Mesodermal cell (in vitro differentiated cells): ENCODE results near the gene ANKDD1B.
"Not testable (repeated sequence)": the region's sequence is repeated elsewhere in the genome, so short reads cannot be mapped to it uniquely, and the experiment has no call there.

Experiments used
- H3K27ac ChIP-seq: 2 replicates; pipeline ENCODE4 v1.7.0; 2013; ENCODE audit warnings: mild to moderate bottlenecking, low read depth, low read length, moderate library complexity; ENCODE audit not compliant: severe bottlenecking
- H3K36me3 ChIP-seq: 2 replicates; pipeline ENCODE4 v1.7.1; 2013; ENCODE audit warnings: mild to moderate bottlenecking, low read length, moderate library complexity; ENCODE audit not compliant: control insufficient read depth, insufficient read depth
- H3K4me1 ChIP-seq: one replicate; pipeline ENCODE4 v1.7.1; 2013; ENCODE audit warnings: mild to moderate bottlenecking, low read length; ENCODE audit not compliant: insufficient read depth, control insufficient read depth, poor library complexity, severe bottlenecking
- H3K4me3 ChIP-seq: 2 replicates; pipeline ENCODE4 v1.7.0; 2013; ENCODE audit warnings: low read length, control low read depth, mild to moderate bottlenecking; ENCODE audit not compliant: insufficient read depth, poor library complexity, severe bottlenecking; ENCODE audit errors: extremely low read depth
- H3K9me3 ChIP-seq: 2 replicates; pipeline ENCODE4 v1.7.1; 2013; ENCODE audit warnings: mild to moderate bottlenecking, low read length, moderate library complexity; ENCODE audit not compliant: control insufficient read depth
- WGBS, 2 experiments: methylation state at CpG; one replicate each; pipeline ENCODE4 v1.1.5; 2013; ENCODE audit warnings: missing lambda C conversion rate in 2 of 2; ENCODE audit not compliant: insufficient coverage in 2 of 2; 5-methylcytosine and 5-hydroxymethylcytosine counted together

The ANKDD1B gene

GRCh38 chr5:75677607-75678006 lies 66.4 kb downstream of the ANKDD1B start:
- no peaks in the 10 kb centered on the region for H3K4me1 ChIP-seq
- peaks cover 17% of the 10 kb centered on the region for H3K36me3 ChIP-seq
- H3K9me3 ChIP-seq, result no peaks in the 10 kb centered on the region
- H3K4me3 ChIP-seq, result no peak overlapping the region
- H3K27ac ChIP-seq, result no peak overlapping the region
- 60% methylated on average over 1 of the region's 1 CpG; no CpG with 5 or more reads in 1 of the 2 experiments for WGBS, 2 experiments

- no peak overlapping the region for H3K27ac ChIP-seq
- H3K9me3 ChIP-seq, result no peaks in the 10 kb centered on the region
- peaks cover 13% of the 10 kb centered on the region for H3K36me3 ChIP-seq
- H3K4me1 ChIP-seq, result no peaks in the 10 kb centered on the region
- no peak overlapping the region for H3K4me3 ChIP-seq
- WGBS, 2 experiments, result 88 to 93% methylated on average over 2 of the region's 3 CpGs
Measured at GRCh38 chr5:75678155-75678554, 66.9 kb downstream of the ANKDD1B start.

GRCh38 chr5:75681125-75681830 lies 70.0 kb downstream of the ANKDD1B start:
- H3K27ac ChIP-seq, result no peak overlapping the region
- WGBS, 2 experiments, result 80% methylated on average over 1 of the region's 2 CpGs; no CpG with 5 or more reads in 1 of the 2 experiments
- no peaks in the 10 kb centered on the region for H3K4me1 ChIP-seq
- no peak overlapping the region for H3K4me3 ChIP-seq
- peaks cover 3% of the 10 kb centered on the region for H3K36me3 ChIP-seq
- H3K9me3 ChIP-seq, result no peaks in the 10 kb centered on the region

- no peak overlapping the region for H3K27ac ChIP-seq
- no peak overlapping the region for H3K4me3 ChIP-seq
- H3K9me3 ChIP-seq, result no peaks in the 10 kb centered on the region
- H3K4me1 ChIP-seq, result no peaks in the 10 kb centered on the region
- H3K36me3 ChIP-seq, result peaks cover 17% of the 10 kb centered on the region
- 95 to 99% methylated on average over 10 of the region's 11 CpGs for WGBS, 2 experiments
Measured at GRCh38 chr5:75685141-75685540, 73.9 kb downstream of the ANKDD1B start.

- H3K36me3 ChIP-seq, result peaks cover 25% of the 10 kb centered on the region
- no peak overlapping the region for H3K4me3 ChIP-seq
- H3K4me1 ChIP-seq, result no peaks in the 10 kb centered on the region
- no peak overlapping the region for H3K27ac ChIP-seq
- H3K9me3 ChIP-seq, result no peaks in the 10 kb centered on the region
Measured at GRCh38 chr5:75686480-75686879, 75.2 kb downstream of the ANKDD1B start.

GRCh38 chr5:75690669-75691068 lies 79.4 kb downstream of the ANKDD1B start:
- Histone ChIP-seq H3K4me3 (no peak overlapping the region), H3K9me3 (no peaks in the 10 kb centered on the region), H3K36me3 (peaks cover 28% of the 10 kb centered on the region), H3K4me1 (no peaks in the 10 kb centered on the region), H3K27ac (no peak overlapping the region)
- no CpG with 5 or more reads among the region's 1 CpG for WGBS, 2 experiments

- WGBS, 2 experiments, result no CpG with 5 or more reads among the region's 1 CpG
- Histone ChIP-seq H3K9me3 (no peaks in the 10 kb centered on the region), H3K36me3 (peaks cover 17% of the 10 kb centered on the region), H3K4me1 (no peaks in the 10 kb centered on the region), H3K4me3 (no peak overlapping the region), H3K27ac (no peak overlapping the region)
Measured at GRCh38 chr5:75694781-75695180, 83.5 kb downstream of the ANKDD1B start.

GRCh38 chr5:75695472-75696351 lies 84.5 kb downstream of the ANKDD1B start:
- not testable (repeated sequence) for H3K9me3 ChIP-seq, H3K4me1 ChIP-seq, H3K36me3 ChIP-seq, H3K27ac ChIP-seq, H3K4me3 ChIP-seq
- WGBS, 2 experiments, result 80 to 93% methylated on average over 5 to 11 of the region's 22 CpGs

- Histone ChIP-seq H3K4me1 (no peaks in the 10 kb centered on the region), H3K27ac (no peak overlapping the region), H3K9me3 (no peaks in the 10 kb centered on the region), H3K4me3 (no peak overlapping the region), H3K36me3 (peaks cover 33% of the 10 kb centered on the region)
- 93 to 100% methylated on average over 2 to 3 of the region's 4 CpGs for WGBS, 2 experiments
Measured at GRCh38 chr5:75701856-75702255, 90.6 kb downstream of the ANKDD1B start.

GRCh38 chr5:75706016-75706415 lies 94.8 kb downstream of the ANKDD1B start:
- H3K9me3 ChIP-seq, result no peaks in the 10 kb centered on the region
- WGBS, 2 experiments, result 100% methylated on average over 1 of the region's 1 CpG; no CpG with 5 or more reads in 1 of the 2 experiments
- H3K4me3 ChIP-seq, result no peak overlapping the region
- H3K36me3 ChIP-seq, result peaks cover 47% of the 10 kb centered on the region
- no peaks in the 10 kb centered on the region for H3K4me1 ChIP-seq
- H3K27ac ChIP-seq, result no peak overlapping the region

- H3K4me1 ChIP-seq, result no peaks in the 10 kb centered on the region
- H3K27ac ChIP-seq, result no peak overlapping the region
- H3K36me3 ChIP-seq, result peaks cover 48% of the 10 kb centered on the region
- WGBS, 2 experiments, result 75 to 77% methylated on average over 3 of the region's 3 CpGs
- H3K4me3 ChIP-seq, result no peak overlapping the region
- no peaks in the 10 kb centered on the region for H3K9me3 ChIP-seq
Measured at GRCh38 chr5:75706775-75707174, 95.5 kb downstream of the ANKDD1B start.
